Brain microvascular endothelial cell (primary cell): ENCODE data around the gene CHAF1A.

Experiments
- DNase-seq: peaks from one replicate; pipeline ENCODE4 v3.0.0-alpha.2; 2020
- H3K27ac ChIP-seq: fragments of 250-450 bp; sonication (Bioruptor Pico); 2 replicates; pipeline ENCODE4 v1.5.1; 2020; ENCODE audit warnings: mild to moderate bottlenecking, moderate library complexity
- H3K27me3 ChIP-seq: fragments of 250-450 bp; sonication (Bioruptor Pico); replicated peaks from 2 replicates; pipeline ENCODE4 v1.5.1; 2020; ENCODE audit warnings: mild to moderate bottlenecking
- H3K36me3 ChIP-seq: fragments of 250-450 bp; sonication (Bioruptor Pico); replicated peaks from 2 replicates; pipeline ENCODE4 v1.5.1; 2020; ENCODE audit warnings: mild to moderate bottlenecking
- H3K4me3 ChIP-seq: 2 replicates; pipeline ENCODE4 v1.5.1; 2011; ENCODE audit warnings: low read depth, mild to moderate bottlenecking, control low read depth, low read length, moderate library complexity
- CTCF ChIP-seq: IDR thresholded peaks from 2 replicates; pipeline ENCODE4 v1.5.1; 2011; ENCODE audit warnings: low read depth, mild to moderate bottlenecking, moderate library complexity, low read length, control low read depth, inconsistent platforms; ENCODE audit errors: missing control alignments
- in situ Hi-C: cut with HindIII; loops from 2 replicates; pipeline ENCODE4 v1.10.0; 2017; ENCODE audit warnings: low sequenced_read_pairs, low pct_ligation_motif_present

The CHAF1A gene

DNA sequence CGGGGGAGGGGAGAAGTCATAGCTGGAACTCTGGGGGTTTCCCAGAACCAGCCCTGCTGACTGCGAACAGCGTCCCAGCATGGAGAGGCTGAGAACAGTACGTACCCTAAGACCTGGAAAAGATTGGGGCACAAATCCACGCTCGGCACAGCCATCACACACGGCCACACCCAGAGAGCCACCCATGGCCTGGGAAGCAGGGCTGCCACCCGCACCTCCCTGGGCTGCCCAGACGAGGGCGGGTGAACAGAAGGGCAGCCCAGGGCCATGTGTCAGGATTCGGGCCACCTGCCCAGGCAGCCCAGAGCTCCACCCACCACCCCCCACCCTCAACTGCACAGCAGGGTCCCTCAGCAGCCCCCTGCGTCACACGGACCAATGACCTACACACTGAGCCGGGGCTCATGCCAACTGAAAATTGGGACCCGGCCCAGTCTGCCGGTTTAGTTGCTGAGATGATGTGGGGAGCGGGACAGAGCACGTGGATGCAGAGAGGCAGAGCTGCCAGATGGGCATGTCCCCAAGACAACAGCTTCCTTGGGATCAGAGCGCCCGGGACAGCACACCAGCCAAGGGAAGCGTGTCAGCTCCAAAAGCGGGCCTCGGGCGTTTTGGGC, 46.7 kb downstream of the CHAF1A start:
- in situ Hi-C loops, result no loop called here
- Histone ChIP-seq H3K27ac (no peak overlapping the region), H3K36me3 (peaks cover 84% of the 10 kb centered on the region), H3K4me3 (no peak overlapping the region), H3K27me3 (no peaks in the 10 kb centered on the region)
- no peak for DNase-seq
- TF ChIP-seq CTCF, result no peak

DNA sequence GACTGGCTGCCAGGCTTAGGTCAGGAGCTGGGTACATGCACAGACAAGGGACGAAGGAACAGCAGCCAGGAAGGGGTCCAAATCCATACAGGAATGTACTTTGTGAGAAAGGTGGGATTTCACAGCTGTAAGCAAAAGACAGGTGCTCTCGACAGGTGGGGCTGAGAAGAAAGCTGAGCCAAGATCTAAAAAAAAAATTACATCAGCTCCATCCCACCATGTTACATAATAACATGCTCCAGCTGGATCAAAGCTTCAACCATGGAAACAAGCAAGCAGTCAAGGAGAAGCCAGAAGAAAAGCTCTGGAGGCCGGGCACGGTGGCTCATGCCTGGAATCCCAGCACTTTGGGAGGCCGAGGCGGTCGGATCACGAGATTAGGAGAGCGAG, 47.2 kb downstream of the CHAF1A start:
- in situ Hi-C loops, result no loop called here
- Histone ChIP-seq H3K27me3 (no peaks in the 10 kb centered on the region), H3K36me3 (peaks cover 83% of the 10 kb centered on the region), H3K27ac (no peak overlapping the region), H3K4me3 (no peak overlapping the region)
- TF ChIP-seq CTCF, result no peak
- DNase-seq, result no peak

- no peaks in the 10 kb centered on the region for H3K27me3 ChIP-seq
- TF ChIP-seq CTCF, result no peak
- in situ Hi-C loops, result no loop called here
- no peak overlapping the region for H3K27ac ChIP-seq
- H3K36me3 ChIP-seq, result peaks cover 55% of the 10 kb centered on the region
- no peak overlapping the region for H3K4me3 ChIP-seq
- DNase-seq, result no peak
These were observed 50.0 kb downstream of the CHAF1A start for GRCh38 chr19:4452230-4452990.

DNA sequence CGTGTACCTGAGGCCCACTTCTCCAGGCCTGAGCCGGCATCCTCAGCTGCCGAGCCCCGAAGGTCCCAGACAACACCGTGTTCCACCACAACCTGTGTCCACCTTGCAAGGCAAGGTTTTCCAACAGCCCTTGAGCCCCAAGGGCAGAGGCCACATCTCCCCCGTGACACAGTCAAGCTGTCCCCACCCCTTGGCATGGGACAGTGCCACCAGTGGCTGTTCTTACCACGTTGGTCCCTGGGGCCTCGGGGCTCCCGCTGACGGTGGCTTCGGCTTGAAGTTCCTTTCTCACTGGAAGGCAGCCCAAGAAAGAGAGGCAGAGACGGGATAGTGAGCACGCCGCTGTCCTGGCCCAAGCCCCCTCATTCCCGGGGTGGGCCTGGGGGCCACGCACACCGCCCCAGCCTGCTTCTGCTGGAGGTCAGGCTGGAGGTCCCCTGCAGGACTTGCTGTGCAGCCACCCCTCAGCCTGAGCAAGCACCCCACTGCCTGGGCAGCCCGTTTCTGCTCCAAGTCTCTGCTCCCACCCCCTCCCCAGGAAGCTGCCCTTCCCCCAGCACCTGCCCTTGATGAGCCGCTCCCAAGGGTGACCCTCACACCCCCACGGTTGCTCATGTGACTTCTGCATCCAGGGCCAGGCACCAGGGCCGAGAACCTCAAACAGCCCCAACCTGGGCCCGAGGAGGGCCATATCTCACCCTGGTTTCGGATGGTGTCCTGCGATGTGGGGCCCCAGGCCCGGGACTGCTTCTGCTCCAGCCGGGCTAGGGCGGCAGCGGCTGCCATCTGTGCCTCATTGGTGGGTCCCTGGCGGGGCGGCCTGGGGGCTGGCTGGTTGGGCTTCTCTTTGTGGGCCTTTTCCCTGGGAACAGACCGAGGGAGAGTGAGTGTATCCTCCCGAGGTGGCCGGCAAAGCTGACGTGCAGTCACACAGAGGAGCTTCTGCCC, 51.1 kb downstream of the CHAF1A start:
- DNase-seq, result no peak
- no peak overlapping the region for H3K27ac ChIP-seq
- H3K27me3 ChIP-seq, result no peaks in the 10 kb centered on the region
- in situ Hi-C loops, result no loop called here
- H3K4me3 ChIP-seq, result no peak overlapping the region
- TF ChIP-seq CTCF, result no peak
- H3K36me3 ChIP-seq, result peaks cover 44% of the 10 kb centered on the region

- Histone ChIP-seq H3K4me3 (peak overlapping the region; percentile 90), H3K27me3 (no peaks in the 10 kb centered on the region), H3K27ac (peak overlapping the region; percentile 89), H3K36me3 (peaks cover 31% of the 10 kb centered on the region)
- peak; percentile 39 for DNase-seq
- no peak for TF ChIP-seq CTCF
- in situ Hi-C loops, result no loop called here
These were observed 52.6 kb downstream of the CHAF1A start for GRCh38 chr19:4454747-4455718.
